ENCODE measurements around the gene NBPF15. TPM values are rescaled to one million over a fixed set of nuclear protein-coding genes. Genes with fewer than 3 reads are reported as not detected.

NBPF15 gene
- total RNA-seq: 40.8 TPM

DNA sequence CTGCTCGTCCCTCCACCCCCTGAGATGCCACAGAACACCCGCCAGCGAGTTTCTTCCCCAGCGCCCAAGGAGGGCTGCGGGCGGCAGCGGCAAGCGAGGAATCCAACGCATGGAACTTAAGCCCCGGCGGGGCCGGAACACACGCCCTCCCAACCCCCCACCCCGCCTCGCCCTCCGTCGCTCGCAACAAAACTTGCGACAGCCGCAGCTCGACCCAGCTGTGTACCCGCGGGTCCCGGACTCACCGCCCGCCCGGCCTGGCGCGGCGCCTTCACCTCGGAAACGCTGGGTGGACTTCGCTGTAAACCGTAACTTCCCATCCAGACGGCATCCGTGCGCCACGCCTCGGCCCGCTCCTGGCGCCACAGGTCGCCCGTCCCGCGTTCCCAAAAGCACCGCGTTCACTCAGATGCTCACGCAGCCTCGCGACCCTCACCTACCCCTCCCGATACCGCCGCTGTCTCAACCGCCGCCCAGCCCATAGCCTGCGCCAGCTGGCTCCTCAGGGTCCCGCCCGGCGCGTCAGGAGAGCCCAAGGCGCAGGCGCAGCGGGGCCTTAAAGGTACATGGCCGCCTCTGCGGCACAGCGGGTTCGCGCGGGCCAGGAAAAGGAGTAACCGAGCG is at the start of gene NBPF15:
TSS of gene NBPF15 (minus strand) at position 534 of the 624 bp plus-strand sequence. CDS start 21,666 bp downstream, outside the sequence.

Other genes with a start within 250 kb of the NBPF15 start
- gene PPIAL4E, start 88.0 kb downstream of the NBPF15 start, total RNA-seq: not detected
- not detected for gene PPIAL4F, start 131.2 kb upstream of the NBPF15 start, total RNA-seq

Measured in camera-type eye (tissue), 1 donor.